ENCODE results near the gene RC3H1.

The RC3H1 gene

DNA sequence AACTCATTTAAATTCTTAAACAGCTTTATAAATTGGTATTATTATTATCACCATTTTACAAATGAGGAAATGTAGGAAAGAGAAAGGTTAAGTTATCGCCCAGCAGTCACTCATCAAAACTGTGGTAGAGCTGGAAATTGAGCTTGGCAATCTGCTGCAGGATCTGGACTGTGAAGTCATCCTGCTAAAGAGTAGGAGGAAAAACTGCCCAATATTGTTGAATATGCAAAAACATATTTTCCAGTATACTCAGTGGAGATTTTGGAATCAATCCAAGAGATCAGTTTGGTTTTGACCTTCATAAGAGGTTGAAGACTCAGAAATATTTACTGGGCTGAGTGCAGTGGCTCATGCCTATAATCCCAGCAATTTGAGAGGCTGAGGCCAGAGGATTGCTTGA is 16.9 kb upstream of the RC3H1 start:
- peaks cover 0 to 5% of the 10 kb centered on the region in 2 donors for H3K27me3 Mint-ChIP-seq
- H3K36me3 Mint-ChIP-seq: no peaks in the 10 kb centered on the region
- no peak overlapping the region for H3K27ac Mint-ChIP-seq
- DNase-seq (no peak), ATAC-seq (replicated peaks) (no peak)
- H3K4me1 Mint-ChIP-seq: no peaks in the 10 kb centered on the region
- no peak overlapping the region for H3K4me3 Mint-ChIP-seq
- no peaks in the 10 kb centered on the region for H3K9me3 Mint-ChIP-seq

DNA sequence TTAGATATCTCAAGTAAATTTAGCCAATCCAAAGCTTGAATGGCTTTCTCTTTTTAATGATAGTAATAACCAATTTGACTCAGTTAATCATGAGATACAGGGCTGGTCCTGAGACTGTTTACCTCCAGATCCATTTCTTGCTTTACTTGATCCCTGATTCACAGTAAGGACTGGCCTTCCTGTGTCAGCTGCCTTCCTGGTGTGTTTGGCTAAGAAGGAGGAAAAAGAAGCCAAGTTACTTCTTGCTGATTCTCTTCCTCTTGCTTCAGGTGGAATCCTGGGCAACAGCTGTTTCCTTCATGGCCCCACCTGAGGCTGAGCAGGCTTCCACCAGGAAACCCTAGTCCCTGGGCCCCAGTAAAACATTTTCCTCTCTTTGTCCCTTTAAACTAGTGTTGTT is 14.6 kb upstream of the RC3H1 start:
- Mint-ChIP-seq H3K27ac (no peak overlapping the region), H3K4me3 (no peak overlapping the region), H3K9me3 (no peaks in the 10 kb centered on the region), H3K36me3 (no peaks in the 10 kb centered on the region), H3K27me3 (peaks cover 0 to 5% of the 10 kb centered on the region in 2 donors), H3K4me1 (no peaks in the 10 kb centered on the region)
- ATAC-seq (replicated peaks): no peak
- no peak for DNase-seq

DNA sequence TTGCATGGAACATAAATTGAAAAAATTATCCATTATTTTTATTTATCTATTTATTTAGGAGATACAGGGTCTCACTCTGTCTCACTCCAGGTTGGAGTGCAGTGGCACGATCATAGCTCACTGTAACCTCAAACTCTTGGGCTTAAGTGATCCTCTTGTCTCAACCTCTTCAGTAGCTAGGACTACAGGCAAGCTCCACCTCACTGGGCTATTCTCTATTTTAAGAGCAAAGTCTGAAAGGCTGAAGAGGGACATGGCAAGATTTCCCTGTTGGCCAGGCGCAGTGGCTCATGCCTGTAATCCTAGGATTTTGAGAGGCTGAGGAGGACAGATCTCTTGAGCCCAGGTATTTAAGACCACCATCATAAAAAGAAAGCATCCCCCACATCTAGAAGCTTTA is 14.0 kb upstream of the RC3H1 start:
- Mint-ChIP-seq H3K27ac (no peak overlapping the region), H3K4me1 (no peaks in the 10 kb centered on the region), H3K27me3 (peaks cover 0 to 5% of the 10 kb centered on the region in 2 donors), H3K4me3 (no peak overlapping the region), H3K9me3 (no peaks in the 10 kb centered on the region), H3K36me3 (no peaks in the 10 kb centered on the region)
- ATAC-seq (replicated peaks) (no peak), DNase-seq (no peak)

DNA sequence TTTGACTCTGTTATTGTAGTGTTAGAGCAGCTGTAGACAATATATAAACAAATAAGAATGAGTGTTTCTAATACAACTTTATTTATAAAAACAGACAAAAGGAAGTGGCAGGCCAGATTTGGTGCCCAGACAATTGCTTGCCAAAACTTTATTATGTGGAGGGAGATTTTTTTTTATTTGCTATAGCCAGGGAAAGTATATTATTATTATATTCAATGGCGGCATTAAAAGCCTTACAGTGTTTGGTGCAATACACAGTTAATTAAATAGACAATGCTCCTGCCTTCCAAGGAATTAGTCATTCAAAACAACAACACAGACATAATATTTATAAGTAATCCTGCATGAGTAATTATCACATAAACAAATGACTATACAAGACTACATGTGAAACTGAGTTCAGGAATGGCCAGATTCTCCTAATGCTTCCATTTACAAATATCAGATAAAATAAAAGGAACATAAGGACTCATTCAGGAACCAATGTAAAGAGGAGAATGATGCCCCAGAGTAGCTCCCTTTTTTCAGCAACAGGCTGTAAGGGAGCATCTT is 10.6 kb upstream of the RC3H1 start:
- ATAC-seq (replicated peaks): no peak
- no peaks in the 10 kb centered on the region for H3K36me3 Mint-ChIP-seq
- H3K4me1 Mint-ChIP-seq: no peaks in the 10 kb centered on the region
- H3K27me3 Mint-ChIP-seq: peaks cover 0 to 5% of the 10 kb centered on the region in 2 donors
- no peak overlapping the region for H3K27ac Mint-ChIP-seq
- no peak for DNase-seq
- H3K9me3 Mint-ChIP-seq: no peaks in the 10 kb centered on the region
- H3K4me3 Mint-ChIP-seq: no peak overlapping the region

DNA sequence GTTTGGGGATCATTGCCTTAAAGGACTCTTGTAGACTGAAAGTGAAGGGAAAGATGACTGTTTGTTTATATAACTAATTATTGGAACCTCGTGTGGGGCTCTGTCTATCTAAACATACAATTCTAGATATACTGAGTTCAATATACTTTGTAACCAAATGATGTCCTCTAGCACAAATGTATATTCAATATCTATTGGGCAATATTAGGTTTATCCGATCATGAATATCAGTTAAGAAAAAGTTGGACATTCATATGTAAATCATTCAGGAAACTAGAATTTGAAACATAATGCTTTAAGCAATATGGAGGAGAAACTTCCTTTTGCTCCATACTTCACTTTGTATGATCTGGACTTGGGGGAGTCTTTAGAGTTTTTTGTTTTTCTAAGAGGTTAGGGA is 8.9 kb upstream of the RC3H1 start:
- Mint-ChIP-seq H3K36me3 (no peaks in the 10 kb centered on the region), H3K27me3 (peaks cover 0 to 5% of the 10 kb centered on the region in 2 donors), H3K9me3 (no peaks in the 10 kb centered on the region), H3K4me1 (no peaks in the 10 kb centered on the region), H3K27ac (no peak overlapping the region), H3K4me3 (no peak overlapping the region)
- ATAC-seq (replicated peaks) (no peak), DNase-seq (no peak)

DNA sequence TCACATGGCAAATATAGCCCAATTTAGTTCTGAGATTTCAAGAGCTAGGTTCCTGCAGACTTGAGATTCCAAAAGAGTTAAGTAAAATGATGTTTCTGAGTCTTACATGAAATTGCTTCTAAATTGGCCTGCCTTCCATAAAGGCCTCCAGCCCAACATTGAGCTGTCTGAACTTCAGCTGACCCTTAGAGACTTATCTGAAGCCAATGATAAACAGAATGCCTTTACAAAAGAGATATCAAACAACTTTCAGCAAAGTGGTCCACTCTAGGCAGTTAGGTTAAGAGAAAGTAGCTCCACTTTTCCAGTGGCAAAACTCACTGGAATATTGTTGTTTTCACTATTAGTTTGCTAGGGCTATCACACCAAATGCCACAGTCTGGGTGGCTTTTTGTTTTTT is 6.3 kb upstream of the RC3H1 start:
- peaks cover 1 to 3% of the 10 kb centered on the region in 2 donors for H3K4me1 Mint-ChIP-seq
- no peak overlapping the region for H3K4me3 Mint-ChIP-seq
- H3K36me3 Mint-ChIP-seq: no peaks in the 10 kb centered on the region
- no peak overlapping the region for H3K27ac Mint-ChIP-seq
- H3K9me3 Mint-ChIP-seq: no peaks in the 10 kb centered on the region
- no peaks in the 10 kb centered on the region for H3K27me3 Mint-ChIP-seq
- DNase-seq (no peak), ATAC-seq (replicated peaks) (no peak)

DNA sequence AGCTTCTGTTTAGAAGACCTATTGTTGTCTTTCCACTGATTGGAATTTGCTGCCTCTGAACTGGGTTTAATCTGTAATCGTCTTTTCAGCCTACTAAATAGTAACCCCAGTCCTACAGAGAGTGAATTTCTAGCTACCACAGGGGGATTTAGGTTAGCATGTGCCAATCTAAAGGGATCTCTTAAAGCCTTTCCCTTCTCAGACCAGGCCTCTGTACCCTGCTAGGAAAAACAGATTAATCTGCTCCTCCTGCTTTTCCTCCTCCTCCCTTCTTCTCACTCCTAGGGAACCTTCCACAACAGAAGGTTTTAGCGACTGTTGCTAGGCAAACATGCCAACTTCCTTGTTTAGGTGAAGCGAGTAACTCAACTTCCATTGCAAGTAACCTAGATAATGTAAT is 1.3 kb upstream of the RC3H1 start:
- peaks cover 7 to 33% of the 10 kb centered on the region in 2 donors for H3K4me1 Mint-ChIP-seq
- peak overlapping the region in 1 of 2 donors; percentile 91 for H3K4me3 Mint-ChIP-seq
- no peak overlapping the region for H3K27ac Mint-ChIP-seq
- H3K36me3 Mint-ChIP-seq: peaks cover 1 to 8% of the 10 kb centered on the region in 2 donors
- DNase-seq (no peak), ATAC-seq (replicated peaks) (no peak)
- H3K27me3 Mint-ChIP-seq: no peaks in the 10 kb centered on the region
- H3K9me3 Mint-ChIP-seq: no peaks in the 10 kb centered on the region

DNA sequence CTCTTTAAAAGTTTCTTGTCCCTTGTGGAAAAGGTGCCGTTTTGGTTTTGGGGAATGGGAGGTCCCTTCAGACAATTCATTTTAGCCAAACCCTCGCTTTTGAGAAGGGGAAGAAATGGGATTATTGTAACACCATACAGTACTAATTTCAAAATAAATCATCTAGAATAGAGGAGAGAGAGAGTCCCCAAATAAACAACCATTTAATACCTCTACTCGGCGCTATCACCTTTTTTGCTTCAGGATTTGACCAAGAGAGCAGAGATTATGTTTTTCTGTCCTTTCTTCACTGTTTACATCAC is 770 bp upstream of the RC3H1 start:
- no peaks in the 10 kb centered on the region for H3K9me3 Mint-ChIP-seq

DNA sequence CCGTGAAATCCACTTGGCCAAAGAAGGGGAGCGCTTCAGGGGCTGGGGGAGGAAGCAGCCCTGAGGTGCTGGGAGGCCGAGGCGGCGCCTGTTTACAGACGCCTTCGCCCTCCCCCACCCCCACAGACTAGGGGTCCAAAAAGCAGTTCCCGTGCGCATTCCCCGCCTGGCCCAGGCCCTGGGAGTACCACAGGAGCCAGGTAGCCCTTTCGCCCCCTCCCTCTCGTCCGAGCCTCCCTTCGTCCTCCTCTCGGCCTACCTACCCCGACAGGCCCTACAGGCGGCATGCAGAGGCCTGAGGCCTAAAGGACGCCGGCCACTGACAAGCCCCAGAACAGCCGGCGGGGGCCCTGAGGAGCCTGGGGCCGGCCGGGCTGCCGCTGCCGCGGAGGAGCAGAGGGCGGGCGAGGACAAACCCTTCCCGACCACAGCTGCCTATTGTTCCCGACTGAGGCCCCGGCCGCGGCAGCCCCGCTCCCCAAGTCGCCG is 522 bp downstream of the RC3H1 start:
- H3K36me3 Mint-ChIP-seq: peaks cover 1 to 8% of the 10 kb centered on the region in 2 donors
- H3K4me3 Mint-ChIP-seq: peak overlapping the region; percentile 91 to 92
- H3K9me3 Mint-ChIP-seq: no peaks in the 10 kb centered on the region
- DNase-seq (peak; percentile 42), ATAC-seq (replicated peaks) (peak; percentile 61 to 67)
- H3K27ac Mint-ChIP-seq: peak overlapping the region; percentile 95
- H3K4me1 Mint-ChIP-seq: peaks cover 10 to 42% of the 10 kb centered on the region in 2 donors
- H3K27me3 Mint-ChIP-seq: no peaks in the 10 kb centered on the region

More for the DNA sequence above, 770 bp upstream of the RC3H1 start:
- ATAC-seq (replicated peaks) (no peak), DNase-seq (no peak)
- Mint-ChIP-seq H3K4me3 (peak overlapping the region; percentile 91 to 92), H3K27me3 (no peaks in the 10 kb centered on the region), H3K36me3 (peaks cover 1 to 8% of the 10 kb centered on the region in 2 donors), H3K27ac (peak overlapping the region; percentile 94), H3K4me1 (peaks cover 7 to 33% of the 10 kb centered on the region in 2 donors)

DNA sequence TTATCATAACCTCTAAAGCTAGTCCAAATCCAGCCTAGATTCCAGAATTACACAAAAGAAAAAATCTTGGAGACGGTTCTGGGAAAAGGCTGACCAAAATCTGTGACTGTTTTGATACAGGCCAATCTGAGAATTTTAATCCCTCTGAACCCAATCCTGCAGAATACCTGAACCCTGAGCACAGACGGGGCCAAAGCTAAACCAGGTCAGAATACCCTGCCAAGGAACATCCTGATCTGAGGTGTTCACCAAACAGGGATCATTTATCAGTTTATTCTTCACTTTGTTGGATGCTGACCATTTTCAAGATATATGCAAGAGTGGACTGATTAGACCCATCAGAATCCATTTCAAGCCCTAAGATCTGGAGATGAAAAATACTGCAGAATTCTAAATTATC is 3.6 kb downstream of the RC3H1 start:
- ATAC-seq (replicated peaks) (no peak), DNase-seq (no peak)
- no peaks in the 10 kb centered on the region for H3K27me3 Mint-ChIP-seq
- H3K27ac Mint-ChIP-seq: no peak overlapping the region
- peaks cover 1 to 12% of the 10 kb centered on the region in 2 donors for H3K36me3 Mint-ChIP-seq
- peaks cover 16 to 55% of the 10 kb centered on the region in 2 donors for H3K4me1 Mint-ChIP-seq
- H3K9me3 Mint-ChIP-seq: no peaks in the 10 kb centered on the region
- H3K4me3 Mint-ChIP-seq: no peak overlapping the region

DNA sequence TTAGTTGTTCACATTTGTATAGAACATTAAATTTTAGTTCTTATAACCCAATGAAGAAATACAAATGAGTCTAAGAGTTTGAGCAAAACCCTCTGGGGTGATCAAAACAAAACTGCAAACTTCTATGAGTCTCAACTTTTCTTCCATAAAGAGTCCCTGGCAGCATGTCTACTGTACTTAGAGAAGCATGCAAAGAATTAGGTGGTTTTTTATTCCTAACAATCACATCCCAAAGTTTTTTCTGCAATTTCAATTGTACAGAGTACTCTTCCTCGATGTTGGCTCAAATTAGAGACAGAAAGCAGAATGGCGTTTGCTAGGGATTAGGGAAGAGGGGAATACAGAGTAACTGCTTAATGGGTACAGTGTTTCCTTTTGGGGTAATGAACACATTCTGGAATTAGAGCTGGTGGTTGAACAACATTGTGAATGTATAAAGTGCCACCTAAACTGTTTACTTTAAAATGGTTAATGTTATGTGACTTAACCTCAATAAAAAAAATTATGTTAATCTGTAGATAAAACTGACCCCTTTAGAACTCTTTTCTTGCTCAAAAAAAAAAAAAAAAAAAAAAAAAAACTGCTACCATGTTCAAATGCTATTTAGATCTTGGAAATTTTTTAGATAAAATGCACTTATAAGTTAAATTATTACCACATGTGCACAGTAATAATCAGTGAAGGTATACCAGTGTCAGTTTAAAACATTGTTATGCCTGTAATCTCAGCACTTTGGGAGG is 4.8 kb downstream of the RC3H1 start:
- no peak for DNase-seq
- Mint-ChIP-seq H3K9me3 (no peaks in the 10 kb centered on the region), H3K4me3 (no peak overlapping the region), H3K27ac (no peak overlapping the region), H3K27me3 (no peaks in the 10 kb centered on the region), H3K4me1 (peaks cover 17 to 53% of the 10 kb centered on the region in 2 donors), H3K36me3 (peaks cover 5 to 13% of the 10 kb centered on the region in 2 donors)
- ATAC-seq (replicated peaks): no peak

DNA sequence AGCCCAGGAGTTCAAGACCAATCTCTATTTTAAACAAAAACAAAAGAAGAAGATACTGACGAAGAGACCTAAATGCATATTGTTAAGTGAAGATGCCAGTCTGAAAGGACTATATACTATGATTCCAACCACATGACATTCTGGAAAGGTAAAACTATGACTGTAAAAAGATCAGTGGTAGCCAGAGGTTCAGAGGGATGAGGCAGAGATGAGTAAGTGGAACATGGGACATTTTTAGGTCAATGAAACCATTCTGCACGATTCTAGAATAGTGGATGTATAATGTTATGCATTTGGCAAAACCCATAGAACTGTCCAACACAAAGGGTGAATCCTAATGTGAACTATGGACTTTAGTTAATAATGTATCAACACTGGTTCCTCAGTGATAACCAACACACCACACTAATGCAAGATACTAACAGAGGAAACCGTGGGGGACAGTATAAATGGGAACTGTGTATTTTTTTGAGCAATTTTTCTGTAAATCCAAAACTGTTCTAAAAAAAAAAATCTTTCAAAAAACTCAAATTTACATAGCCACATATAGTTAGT is 8.2 kb downstream of the RC3H1 start:
- Mint-ChIP-seq H3K27me3 (no peaks in the 10 kb centered on the region), H3K27ac (no peak overlapping the region), H3K4me3 (no peak overlapping the region), H3K36me3 (peaks cover 10 to 28% of the 10 kb centered on the region in 2 donors), H3K9me3 (no peaks in the 10 kb centered on the region), H3K4me1 (peaks cover 26 to 63% of the 10 kb centered on the region in 2 donors)
- no peak for DNase-seq
- peak; percentile 65 to 80 for ATAC-seq (replicated peaks)

DNA sequence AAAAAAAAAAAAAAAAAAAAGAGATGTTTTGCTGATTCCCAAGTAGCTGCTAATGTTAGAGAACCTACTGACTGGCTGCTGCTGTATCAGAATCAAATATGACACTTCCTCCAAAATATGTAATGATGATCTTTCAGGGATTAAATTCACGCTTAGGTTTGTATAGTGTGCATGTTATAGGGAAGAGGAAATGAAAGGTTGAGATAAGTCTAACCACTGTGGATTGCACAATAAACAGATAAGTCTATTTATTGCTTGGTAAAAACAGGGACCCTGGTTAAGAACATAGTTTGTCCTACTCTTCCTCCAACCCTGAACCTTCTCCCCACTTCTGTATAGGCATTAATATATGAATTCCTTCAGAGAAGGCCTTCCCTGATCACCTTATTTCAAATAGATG is 13.2 kb downstream of the RC3H1 start:
- H3K4me1 Mint-ChIP-seq: peaks cover 35 to 75% of the 10 kb centered on the region in 2 donors
- peaks cover 2 to 3% of the 10 kb centered on the region in 2 donors for H3K9me3 Mint-ChIP-seq
- no peak overlapping the region for H3K4me3 Mint-ChIP-seq
- peaks cover 23 to 44% of the 10 kb centered on the region in 2 donors for H3K36me3 Mint-ChIP-seq
- no peak for DNase-seq
- no peak for ATAC-seq (replicated peaks)
- H3K27ac Mint-ChIP-seq: no peak overlapping the region
- no peaks in the 10 kb centered on the region for H3K27me3 Mint-ChIP-seq

DNA sequence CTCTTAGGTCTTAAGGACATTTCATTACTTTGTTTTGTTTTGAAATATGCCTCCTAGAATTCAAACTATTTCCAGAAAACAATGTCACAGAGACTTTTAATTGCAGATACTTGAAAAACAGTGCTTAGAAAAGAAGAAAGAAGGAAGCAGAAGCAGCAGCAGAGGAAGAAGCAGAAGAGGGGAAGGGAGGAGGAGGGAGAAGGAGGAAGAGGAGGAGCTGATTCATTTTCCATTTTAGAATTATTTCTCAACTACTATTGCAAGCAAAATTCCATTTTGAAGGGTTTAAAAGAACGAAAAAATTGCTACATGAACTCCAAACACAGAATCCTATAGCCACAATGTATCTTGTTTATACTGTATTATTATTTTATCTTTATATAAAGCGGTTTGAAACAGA is 13.9 kb downstream of the RC3H1 start:
- Mint-ChIP-seq H3K4me3 (no peak overlapping the region), H3K27ac (peak overlapping the region; percentile 68), H3K27me3 (no peaks in the 10 kb centered on the region), H3K4me1 (peaks cover 32 to 73% of the 10 kb centered on the region in 2 donors), H3K9me3 (peaks cover 2 to 3% of the 10 kb centered on the region in 2 donors), H3K36me3 (peaks cover 26 to 44% of the 10 kb centered on the region in 2 donors)
- ATAC-seq (replicated peaks): no peak
- no peak for DNase-seq

DNA sequence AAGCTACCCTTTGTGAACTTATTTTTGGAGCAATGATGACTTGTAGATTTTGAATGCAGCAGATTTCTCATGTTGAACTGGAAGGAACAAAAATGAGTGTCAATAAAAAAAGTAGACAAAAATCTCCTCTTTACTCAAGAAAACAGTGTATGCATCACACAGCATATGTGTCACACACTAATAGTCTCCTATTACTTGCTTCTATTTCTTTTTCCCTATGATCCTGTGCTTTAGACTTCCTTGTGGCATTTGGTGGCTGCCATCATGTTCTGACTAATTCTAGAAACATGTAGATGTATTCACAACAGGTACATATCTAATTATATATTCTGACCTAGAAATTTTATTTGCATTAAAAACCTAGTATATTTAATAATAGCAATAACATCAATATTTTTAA is 14.3 kb downstream of the RC3H1 start:
- Mint-ChIP-seq H3K9me3 (peaks cover 2 to 3% of the 10 kb centered on the region in 2 donors), H3K4me3 (no peak overlapping the region), H3K36me3 (peaks cover 23 to 44% of the 10 kb centered on the region in 2 donors), H3K27ac (no peak overlapping the region), H3K27me3 (no peaks in the 10 kb centered on the region), H3K4me1 (peaks cover 30 to 73% of the 10 kb centered on the region in 2 donors)
- no peak for DNase-seq
- no peak for ATAC-seq (replicated peaks)

All from stimulated activated naive B cell treated with anti-CD40 and anti-IgM and Interleukin-4, amounts not matched to agents 10 μg/mL and 1 μg/mL and 100 μg/mL, for 72 hours (primary cell).